Activated CD8-positive, alpha-beta memory T cell treated with anti-CD3 and anti-CD28 coated beads for 36 hours (primary cell): ENCODE results near the gene FRMD8. TPM values are rescaled to one million over a fixed set of nuclear protein-coding genes. Genes with fewer than 3 reads are reported as not detected.
"Not testable (repeated sequence)": the region's sequence is repeated elsewhere in the genome, so short reads cannot be mapped to it uniquely, and the experiment has no call there.

Experiments
- CTCF ChIA-PET: fragments of 350-600 bp; sonication (Branson Sonifier 250); formaldehyde crosslinking; loops from one replicate; lab custom pipeline; 2021; ENCODE audit warnings: antibody characterized with exemption; lab: Charles Lee
- POLR2A ChIA-PET: fragments of 350-600 bp; sonication (Branson Sonifier 250); formaldehyde crosslinking; loops from one replicate; lab custom pipeline; 2021; ENCODE audit warnings: antibody characterized with exemption; lab: Charles Lee
- total RNA-seq, 2 experiments: library from RNA; stranded (reverse); gene quantifications; one replicate each; pipeline ENCODE4 v1.2.3, GENCODE V29; 2021

FRMD8 gene
- total RNA-seq, 2 experiments from 2014 or later, result 39.3 to 44.2 TPM

DNA sequence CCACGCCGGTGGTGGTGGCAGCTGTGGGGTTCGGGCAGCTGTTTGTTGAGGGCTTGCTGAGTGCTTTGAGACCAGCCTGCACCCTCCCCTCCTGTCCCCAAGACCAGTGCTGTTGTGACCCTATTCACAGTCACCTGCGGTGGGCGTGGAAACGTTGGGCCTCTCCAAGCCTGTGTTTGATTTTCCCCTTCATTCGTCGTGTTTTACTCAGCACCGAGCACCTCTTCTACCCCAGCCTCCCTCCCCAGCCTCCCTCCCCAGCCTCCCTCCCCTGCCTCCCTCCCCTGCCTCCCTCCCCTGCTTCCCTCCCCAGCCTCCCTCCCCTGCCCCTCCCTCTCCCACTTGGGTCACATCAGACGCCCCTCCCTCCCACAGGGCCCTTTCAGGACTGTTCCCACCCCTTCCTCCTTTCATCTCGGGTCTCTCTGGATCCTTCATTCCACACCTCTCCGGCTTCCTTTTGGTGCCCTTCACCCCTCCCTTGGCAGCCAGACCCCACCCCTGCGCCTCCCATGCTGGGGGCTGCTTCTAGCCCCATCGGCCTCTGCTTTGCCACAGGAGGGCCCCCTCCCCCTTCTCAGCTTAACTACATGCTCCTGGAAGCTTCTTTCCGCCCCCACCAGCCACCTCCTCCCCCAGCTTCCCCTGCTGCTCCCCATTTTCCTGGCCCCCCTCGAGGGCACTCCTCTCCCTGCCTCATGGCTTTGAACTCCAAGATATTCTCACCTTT is 14.8 kb downstream of the FRMD8 start:
- POLR2A ChIA-PET, result no interaction called here
- CTCF ChIA-PET, result interaction anchor here (0.9 to 1.5 kb wide), 3 partner anchors 15 to 43 kb away, joined by 3 to 5 read pairs (median 3); no protein-coding TSS in a partner anchor

DNA sequence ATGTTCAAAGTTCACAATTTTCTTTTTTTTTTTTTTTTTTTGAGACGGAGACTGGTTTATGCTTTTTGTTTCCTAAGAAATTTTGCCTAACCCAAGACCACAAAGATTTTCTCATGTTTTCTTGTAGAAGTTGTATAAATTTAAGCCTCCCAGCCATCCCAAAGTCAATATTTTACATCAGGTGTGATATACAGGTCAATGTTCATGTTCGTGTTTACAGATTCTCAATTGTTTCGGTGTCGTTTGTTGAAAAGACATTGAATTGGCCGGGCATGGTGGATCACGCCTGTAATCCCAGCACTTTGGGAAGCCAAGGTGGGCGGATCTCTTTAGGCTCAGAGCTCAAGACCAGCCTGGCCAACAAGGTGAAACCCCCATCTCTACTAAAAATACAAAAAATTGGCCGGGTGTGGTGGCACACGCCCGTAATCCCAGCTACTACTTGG is 15.4 kb downstream of the FRMD8 start:
- CTCF ChIA-PET, result interaction anchor here (1.5 kb wide), 1 partner anchor 15 kb away, joined by 5 read pairs; no protein-coding TSS in a partner anchor

DNA sequence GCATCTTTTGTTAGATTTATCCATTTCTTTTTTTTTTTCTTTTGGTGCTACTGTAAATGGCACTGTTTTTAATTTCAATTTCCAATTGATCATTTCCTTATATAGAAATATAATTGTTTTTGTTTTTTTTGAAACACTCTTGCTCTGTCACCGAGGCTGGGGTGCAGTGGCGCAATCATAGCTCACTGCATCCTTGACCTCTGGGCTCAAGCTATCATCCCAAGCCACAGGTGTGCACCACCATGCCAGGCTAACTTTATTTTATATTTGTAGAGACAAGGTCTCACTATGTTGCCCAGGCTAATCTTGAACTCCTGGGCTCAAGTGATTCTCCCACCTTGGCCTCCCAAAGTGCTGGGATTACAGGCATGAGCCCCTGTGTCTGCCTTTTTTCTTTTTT is 16.4 kb downstream of the FRMD8 start:
- ChIA-PET POLR2A (interaction anchor here (0.8 kb wide), 1 partner anchor 34 kb away, joined by 5 read pairs; no protein-coding TSS in a partner anchor), CTCF (interaction anchor here (0.8 to 1.5 kb wide), 2 partner anchors 14 to 21 kb away, joined by 3 to 5 read pairs; no protein-coding TSS in a partner anchor)

More for the DNA sequence above, 15.4 kb downstream of the FRMD8 start:
- POLR2A ChIA-PET, result no interaction called here

DNA sequence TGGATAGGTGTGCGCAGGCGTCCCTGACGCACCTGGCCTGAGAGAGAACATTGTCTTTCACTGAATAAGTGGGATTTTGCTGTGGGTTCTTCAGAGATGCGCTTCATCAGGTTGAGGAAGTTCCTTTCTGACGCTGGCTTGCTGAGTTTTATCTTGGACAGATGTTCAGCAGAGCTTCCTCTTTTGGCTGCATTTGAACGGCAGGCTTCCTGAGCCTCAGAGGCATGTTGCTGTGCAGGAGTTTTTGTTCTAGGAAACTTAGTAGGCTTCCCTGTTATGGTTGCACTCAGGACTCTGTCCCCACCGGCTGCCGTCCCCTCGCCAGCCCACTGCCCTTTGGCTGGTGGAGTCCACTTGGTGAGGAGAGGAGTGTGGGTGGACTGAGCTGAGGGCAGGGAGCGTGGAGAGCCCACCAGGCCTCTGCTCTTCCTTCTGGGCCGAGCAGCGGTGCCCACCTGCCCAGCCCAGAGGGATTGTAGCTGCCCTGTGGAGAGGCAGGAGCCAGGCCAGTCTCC is 17.2 kb downstream of the FRMD8 start:
- CTCF ChIA-PET, result interaction anchor here (0.8 kb wide), 1 partner anchor 22 kb away, joined by 3 read pairs; no protein-coding TSS in a partner anchor
- POLR2A ChIA-PET, result no interaction called here

DNA sequence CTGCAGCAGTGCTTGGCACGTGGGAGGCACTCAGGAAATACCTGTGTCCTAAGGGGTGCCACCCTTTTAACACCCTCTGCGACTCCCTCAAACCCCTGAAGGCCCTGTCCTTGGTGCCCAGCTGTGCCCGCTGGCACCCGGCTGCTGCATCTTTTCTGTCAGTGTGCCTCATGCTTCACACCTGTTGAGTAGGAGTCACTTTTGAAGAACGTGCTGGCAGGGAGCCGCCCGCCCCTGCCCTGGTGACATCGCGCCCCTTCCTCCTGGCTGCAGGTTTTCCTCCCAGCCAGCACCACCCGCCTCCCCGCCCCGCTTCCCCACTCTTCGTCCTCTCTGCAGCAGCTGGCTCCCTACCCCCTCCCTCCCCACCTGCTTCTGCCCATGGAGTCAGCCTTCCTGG is 17.8 kb downstream of the FRMD8 start:
- POLR2A ChIA-PET, result no interaction called here
- CTCF ChIA-PET, result interaction anchor here (1.0 kb wide), 1 partner anchor 16 kb away, joined by 3 read pairs; no protein-coding TSS in a partner anchor

DNA sequence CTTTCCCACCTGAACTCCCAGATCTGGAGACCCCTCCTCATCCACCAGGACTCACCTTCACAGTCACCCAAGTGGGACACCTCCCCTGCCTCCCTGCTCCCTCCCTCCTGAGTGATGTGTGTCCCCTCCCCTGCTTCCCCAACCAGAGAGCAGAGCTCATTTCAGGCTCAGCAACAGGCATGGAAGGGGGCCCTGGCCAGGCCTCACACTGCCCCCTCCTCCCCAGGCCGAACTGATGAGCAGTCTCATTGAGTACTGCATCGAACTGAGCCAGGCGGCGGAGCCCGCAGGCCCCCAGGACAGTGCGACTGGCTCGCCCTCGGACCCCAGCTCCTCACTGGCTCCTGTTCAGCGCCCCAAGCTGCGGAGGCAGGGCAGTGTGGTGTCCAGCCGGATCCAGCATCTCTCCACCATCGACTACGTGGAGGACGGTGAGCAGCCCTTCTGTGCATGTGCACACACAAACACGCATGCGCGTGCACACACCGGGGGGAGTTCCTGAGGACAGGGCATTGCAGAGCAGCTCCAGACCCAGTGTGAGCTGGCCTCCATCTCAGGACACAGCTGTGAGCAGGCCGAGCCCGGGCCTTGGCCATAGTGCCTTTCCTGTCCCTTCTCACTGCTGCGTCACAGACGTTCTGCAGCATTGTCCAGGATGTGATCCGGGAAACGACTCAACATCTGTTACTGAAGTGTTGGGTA is 18.4 kb downstream of the FRMD8 start:
- POLR2A ChIA-PET, result no interaction called here
- CTCF ChIA-PET, result interaction anchor here (1.0 kb wide), 1 partner anchor 16 kb away, joined by 3 read pairs; no protein-coding TSS in a partner anchor

DNA sequence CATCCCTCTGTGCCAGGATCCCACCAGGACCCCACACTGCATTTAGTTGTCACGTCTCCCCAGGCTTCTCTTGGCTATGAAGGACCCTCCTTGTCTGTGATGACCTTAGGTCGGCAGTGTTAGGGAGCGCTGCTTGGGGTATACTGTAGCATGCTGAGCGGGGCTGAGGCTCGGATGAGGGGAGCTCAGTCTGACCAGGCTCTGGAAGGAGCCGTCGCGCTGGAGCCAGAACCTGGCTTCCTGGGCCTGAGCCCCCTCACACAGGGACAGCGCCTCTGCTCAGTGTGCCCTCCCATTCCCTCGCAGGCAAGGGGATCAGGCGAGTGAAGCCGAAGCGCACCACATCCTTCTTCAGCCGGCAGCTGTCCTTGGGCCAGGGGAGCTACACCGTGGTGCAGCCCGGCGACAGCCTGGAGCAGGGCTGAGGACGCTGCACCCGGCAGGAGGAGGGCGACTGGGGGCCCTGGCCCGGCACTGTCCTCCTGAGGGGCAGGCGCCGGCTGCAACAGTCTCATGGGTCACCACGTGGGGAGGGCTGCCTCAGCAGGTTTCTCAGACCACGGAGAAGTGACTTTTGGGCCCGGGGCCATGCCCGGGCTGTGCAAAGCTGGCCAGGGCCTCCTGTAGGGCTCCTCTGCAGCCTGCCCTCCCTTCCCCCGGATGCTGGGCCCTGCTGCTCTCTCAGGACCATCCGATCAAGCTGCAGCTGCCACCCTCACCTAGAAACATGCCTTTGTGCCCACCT is 24.7 kb downstream of the FRMD8 start:
- ChIA-PET CTCF (interaction anchor here (20.0 kb wide), 1 partner anchor 95 kb away, joined by 423 read pairs; the partner anchor contains the start of gene MALAT1), POLR2A (no interaction called here)

DNA sequence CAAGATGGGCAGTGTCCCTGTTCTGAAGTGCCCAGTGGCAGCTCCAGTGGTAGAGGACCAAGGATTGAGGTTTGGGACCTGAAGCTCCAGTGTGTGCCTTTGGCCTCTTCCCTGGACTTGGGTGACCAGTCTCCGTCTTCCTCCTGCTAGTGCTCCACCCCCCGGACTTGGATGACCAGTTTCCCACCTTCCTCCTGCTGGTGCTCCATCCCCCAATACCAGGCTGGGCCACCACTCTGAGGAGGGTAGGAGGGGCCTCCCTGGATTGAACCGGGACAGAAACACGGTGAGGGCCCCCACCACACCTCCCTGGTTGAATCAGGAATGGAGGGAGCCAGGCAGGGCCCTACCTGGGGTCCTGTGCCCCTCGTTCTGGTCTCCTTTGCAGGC is 25.2 kb downstream of the FRMD8 start:
- ChIA-PET CTCF (interaction anchor here (20.0 kb wide), 1 partner anchor 95 kb away, joined by 423 read pairs; the partner anchor contains the start of gene MALAT1), POLR2A (interaction anchor here (0.7 kb wide), 1 partner anchor 96 kb away, joined by 3 read pairs; no protein-coding TSS in a partner anchor)

DNA sequence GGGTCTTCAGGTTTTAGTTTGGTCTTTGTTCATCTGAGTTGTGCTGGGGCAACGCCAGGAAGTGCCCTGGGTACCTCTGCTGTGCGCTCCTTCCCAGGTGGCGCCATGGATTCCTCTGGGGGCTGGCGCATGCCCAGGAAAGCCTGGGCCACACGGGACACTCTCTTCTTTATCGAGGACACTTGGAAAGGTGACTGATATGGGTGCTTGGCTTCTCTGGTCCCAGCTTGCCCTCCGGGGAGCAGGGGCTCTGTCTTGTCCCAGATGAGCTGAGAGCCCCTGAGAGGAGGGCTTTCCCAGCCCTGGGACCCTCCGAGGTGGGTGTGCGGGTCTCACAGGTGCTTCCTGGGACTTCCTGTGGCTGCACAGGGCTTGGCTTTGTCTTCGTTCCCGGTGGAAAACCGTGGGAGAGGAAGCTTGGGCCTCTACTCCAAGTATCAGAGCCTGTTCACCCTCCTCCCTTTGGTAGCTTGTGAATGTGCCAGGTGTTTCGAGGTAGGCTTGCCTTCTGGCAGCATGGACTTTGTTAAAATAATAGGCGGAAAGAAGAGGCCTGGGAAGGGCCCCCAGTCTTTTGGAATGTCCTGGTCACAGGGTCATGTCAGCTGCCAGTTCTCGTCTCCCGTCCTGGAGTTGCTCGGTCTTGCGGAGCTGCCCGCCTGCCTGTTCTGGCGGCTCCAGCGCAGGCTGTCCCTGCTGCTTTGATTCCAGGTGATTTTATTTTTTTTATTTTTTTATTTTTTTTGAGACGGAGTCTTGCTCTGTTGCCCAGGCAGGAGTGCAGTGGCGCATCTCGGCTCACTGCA is 26.0 kb downstream of the FRMD8 start:
- CTCF ChIA-PET, result interaction anchor here (20.0 kb wide), 1 partner anchor 94 kb away, joined by 423 read pairs; the partner anchor contains the start of gene MALAT1
- POLR2A ChIA-PET, result interaction anchor here (0.7 kb wide), 1 partner anchor 95 kb away, joined by 3 read pairs; no protein-coding TSS in a partner anchor

DNA sequence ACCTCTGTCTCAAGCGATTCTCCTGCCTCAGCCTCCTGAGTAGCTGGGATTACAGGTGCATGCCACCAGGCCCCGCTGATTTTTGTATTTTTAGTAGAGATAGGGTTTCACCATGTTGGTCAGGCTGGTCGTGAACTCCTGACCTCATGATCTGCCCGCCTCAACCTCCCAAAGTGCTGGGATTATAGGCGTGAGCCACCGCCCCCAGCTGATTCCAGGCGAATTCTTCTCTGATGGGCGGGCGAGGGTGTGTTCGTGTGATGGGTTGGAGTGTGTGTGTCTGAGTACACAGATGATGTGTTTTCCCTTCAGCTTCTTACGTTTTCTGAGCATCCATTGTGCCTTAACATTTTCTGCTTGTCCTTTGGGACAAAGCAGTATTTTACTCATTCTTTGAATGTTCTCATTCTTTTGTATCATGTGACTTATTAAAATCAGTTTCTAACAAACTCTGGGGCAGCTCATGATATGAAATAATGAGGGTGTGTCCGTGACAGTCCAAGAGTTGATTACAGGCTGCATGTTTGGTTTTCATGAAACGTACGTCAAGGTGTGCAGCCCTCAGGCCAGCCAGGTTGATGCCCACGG is 26.7 kb downstream of the FRMD8 start:
- CTCF ChIA-PET, result interaction anchor here (20.0 kb wide), 1 partner anchor 93 kb away, joined by 423 read pairs; the partner anchor contains the start of gene MALAT1
- POLR2A ChIA-PET, result not testable (repeated sequence)

DNA sequence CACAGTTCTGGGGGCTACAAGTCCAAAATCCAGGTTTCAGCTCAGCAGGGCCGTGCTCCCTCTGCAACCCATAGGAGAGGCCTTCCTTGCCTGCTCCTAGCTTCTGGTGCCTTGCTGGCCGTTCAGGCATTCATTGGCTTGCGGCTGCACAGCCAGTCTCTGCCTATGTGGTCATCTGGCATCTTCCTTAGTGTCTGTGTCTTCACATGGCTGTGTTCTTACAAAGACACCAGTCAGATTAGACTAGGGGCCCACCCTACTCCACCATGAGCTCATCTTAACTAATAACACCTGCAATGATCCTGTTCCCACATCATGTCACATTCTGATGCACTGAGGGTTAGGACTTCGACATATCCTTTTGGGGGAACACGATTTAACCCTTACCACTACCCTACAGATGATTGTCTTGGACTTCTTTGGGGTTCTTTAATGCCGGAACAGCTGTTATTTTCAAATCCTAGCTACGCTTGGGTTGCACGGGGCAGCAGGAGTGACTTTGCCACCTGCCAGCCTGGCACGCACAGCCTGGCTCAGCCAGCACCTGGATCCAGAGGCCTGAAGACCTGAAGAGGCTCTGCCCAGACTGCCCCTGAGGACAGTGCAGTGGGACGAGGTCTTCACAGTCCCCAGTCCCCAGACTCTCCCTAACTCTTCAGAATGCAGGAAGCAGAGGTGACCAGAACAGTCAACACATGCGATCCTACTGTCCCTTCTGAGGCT is 28.5 kb downstream of the FRMD8 start:
- CTCF ChIA-PET, result interaction anchor here (0.7 to 20.0 kb wide), 12 partner anchors 8 to 173 kb away, joined by 3 to 423 read pairs (median 5); partner anchors contain the start of genes FRMD8, MALAT1 and SLC25A45
- POLR2A ChIA-PET, result interaction anchor here (1.1 to 17.5 kb wide), 3 partner anchors 28 to 89 kb away, joined by 3 to 2088 read pairs (median 4); partner anchors contain the start of genes FRMD8 and MALAT1

DNA sequence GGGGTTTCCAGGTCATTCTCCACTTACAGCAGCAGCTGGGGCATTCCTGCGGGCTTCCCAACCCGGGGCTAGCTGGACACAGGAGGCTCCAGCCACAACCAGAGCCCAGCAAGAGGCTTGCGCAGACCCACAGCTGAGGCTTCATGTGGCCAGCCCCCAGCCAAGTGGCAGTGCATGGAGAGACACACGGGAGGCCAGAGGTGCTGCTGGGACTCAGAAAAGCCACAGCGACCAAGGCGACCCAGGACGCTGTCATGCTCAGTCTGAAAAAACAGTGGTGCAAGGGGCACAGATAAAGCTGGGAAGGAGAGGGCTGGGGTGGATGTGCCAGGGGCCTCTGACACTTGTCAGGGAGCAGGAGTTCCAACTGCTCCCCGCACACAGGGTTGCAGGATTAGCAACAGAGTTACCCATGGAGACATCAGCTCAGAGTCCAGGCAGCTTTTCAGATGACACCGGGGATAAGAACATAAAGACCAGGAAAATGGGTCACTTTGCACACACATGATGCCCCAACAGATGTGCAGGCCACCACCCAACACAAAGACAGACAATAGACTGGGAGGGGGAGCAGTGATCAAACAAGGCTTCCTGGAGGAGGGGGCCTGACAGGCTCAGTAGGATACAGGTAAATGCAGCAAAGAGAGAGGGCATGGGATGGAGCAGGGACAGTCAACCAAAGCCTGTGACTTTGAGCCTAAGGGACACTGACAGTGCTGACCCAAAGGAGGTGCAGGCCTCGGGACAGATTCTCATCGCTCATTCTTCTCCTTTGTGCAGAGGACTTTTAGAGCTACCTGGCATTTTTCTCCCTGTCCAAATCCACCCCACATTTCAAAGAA is 29.3 kb downstream of the FRMD8 start:
- ChIA-PET CTCF (interaction anchor here (0.6 to 20.0 kb wide), 22 partner anchors 9 to 401 kb away, joined by 3 to 423 read pairs (median 4); partner anchors contain the start of genes ARL2, FRMD8, MALAT1 and SLC25A45), POLR2A (interaction anchor here (0.8 to 17.5 kb wide), 8 partner anchors 9 to 154 kb away, joined by 3 to 2088 read pairs (median 8); partner anchors contain the start of genes FRMD8, MALAT1, POLA2 and SLC25A45)

DNA sequence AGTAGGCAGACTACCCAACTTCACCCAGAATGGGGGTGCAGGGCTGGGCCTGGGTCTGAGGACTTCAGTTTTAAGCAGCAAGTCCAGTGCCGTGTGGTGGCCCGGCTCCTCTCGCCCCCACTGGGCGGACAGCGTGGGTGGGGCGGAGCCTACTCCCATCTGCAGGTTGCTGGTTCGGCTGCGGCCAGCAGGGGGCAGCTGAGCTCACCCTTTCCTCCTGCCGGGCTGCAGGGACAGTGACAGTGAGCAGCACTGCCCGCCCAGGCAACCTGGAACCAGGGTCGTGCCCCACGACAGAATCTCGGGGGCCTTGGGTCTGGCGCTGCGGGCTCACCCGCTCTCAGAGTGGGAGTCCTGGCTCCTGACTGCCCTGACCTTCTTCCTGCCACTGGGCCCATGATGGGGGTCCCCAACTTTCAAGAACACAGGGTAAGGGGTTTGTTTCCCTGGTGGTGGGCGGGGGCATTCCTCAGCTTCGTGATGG is 29.9 kb downstream of the FRMD8 start:
- ChIA-PET POLR2A (interaction anchor here (0.8 to 17.5 kb wide), 9 partner anchors 9 to 154 kb away, joined by 3 to 2088 read pairs (median 5); partner anchors contain the start of genes FRMD8, MALAT1, POLA2 and SLC25A45), CTCF (interaction anchor here (0.6 to 20.0 kb wide), 24 partner anchors 9 to 402 kb away, joined by 3 to 423 read pairs (median 4); partner anchors contain the start of genes ARL2, FRMD8, MALAT1 and SCYL1)

DNA sequence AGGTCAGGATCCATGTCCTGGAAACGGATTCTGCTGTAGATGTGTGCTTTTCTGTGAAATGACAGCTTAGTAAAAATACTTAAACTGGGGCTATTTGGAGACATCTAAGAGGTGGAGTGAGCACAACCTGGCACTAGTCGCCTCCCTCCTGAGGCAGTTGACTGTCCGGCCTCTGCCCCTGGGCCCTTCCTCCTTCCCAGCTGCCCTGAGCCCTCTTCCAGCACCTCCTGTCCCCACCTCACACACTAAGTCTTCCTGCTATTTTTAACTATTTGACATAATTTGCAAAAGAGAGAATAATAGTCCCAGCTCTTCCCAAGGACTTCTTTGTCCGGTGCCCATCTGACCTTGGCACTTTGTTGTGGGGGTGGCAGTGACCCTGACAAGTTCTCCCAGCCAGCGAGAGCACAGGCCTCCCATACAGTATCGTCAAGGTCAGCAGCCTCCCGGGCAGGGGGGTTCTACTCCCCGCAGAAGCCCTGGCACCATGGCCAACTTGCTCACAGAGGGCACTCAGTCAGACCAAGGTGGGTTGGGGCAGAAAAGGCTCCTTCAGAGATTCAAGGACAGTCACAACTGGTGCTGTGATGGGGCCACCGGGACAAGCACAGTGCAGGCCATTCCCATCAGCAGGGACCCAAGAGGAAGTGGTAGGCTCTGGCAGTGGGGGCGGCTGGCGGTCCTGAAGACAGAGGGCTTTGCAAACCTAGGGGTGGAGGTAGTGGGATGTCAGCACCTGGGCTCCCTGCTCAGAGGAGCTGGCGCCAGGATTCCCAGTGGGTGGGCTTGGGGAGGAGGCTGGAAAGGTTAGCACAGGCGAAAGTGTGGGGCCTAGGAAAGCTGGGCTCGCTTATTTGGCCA is 30.6 kb downstream of the FRMD8 start:
- CTCF ChIA-PET, result interaction anchor here (0.6 to 20.0 kb wide), 22 partner anchors 10 to 403 kb away, joined by 3 to 423 read pairs (median 3); partner anchors contain the start of genes ARL2, FRMD8, MALAT1 and SCYL1
- POLR2A ChIA-PET, result interaction anchor here (0.9 to 17.5 kb wide), 9 partner anchors 8 to 155 kb away, joined by 3 to 2088 read pairs (median 5); partner anchors contain the start of genes MALAT1, POLA2 and SLC25A45
